Upper lobe of left lung (tissue), 6 donors: ENCODE measurements around the gene SH3BP4. TPM values are rescaled to one million over a fixed set of nuclear protein-coding genes. Genes with fewer than 3 reads are reported as not detected.
A peak's percentile ranks its signal among the peaks of the same experiment; 100 is the strongest.

Source experiments
- ATAC-seq, 2 donors: fragments of 200-7000 bp; cut with Tn5 transposase; one replicate each; pipeline ENCODE4 v1.9.1; 2022; ENCODE audit warnings: mild to moderate bottlenecking in 2 of 2, moderate library complexity in 2 of 2; ENCODE audit not compliant: low FRiP score in 2 of 2
- DNase-seq, 2 donors: peaks; one replicate each; pipeline ENCODE4 v3.0.0-alpha.2; 2019 to 2020
- H3K27ac ChIP-seq, 4 donors: fragments of 200-600 bp; sonication (generic); one replicate each; pipeline ENCODE4 v1.5.1; 2016 to 2019
- H3K27me3 ChIP-seq, 4 donors: fragments of 200-600 bp; sonication (generic); one replicate each; pipeline ENCODE4 v1.5.1; 2017 to 2019
- H3K36me3 ChIP-seq, 4 donors: fragments of 200-600 bp; sonication (generic); one replicate each; pipeline ENCODE4 v1.5.1; 2016 to 2019
- H3K4me1 ChIP-seq, 4 donors: fragments of 200-600 bp; sonication (generic); one replicate each; pipeline ENCODE4 v1.5.1; 2018 to 2019
- H3K4me3 ChIP-seq, 4 donors: fragments of 200-600 bp; sonication (generic); one replicate each; pipeline ENCODE4 v1.5.1; 2017 to 2019; ENCODE audit warnings: mild to moderate bottlenecking in 2 of 4, moderate library complexity in 1 of 4
- H3K9me3 ChIP-seq, 4 donors: fragments of 200-600 bp; sonication (generic); one replicate each; pipeline ENCODE4 v1.5.1; 2018 to 2019
- EP300 ChIP-seq, 4 donors: sonication (generic); formaldehyde crosslinking; IDR thresholded peaks; one replicate each; pipeline ENCODE4 v1.5.1; 2017; ENCODE audit warnings: antibody characterized with exemption in 4 of 4, control low read depth in 2 of 4
- POLR2A ChIP-seq, 4 donors: fragments of 450-650 bp; IDR thresholded peaks; one replicate each; pipeline ENCODE4 v1.5.1; 2016 to 2017; ENCODE audit warnings: antibody characterized with exemption in 4 of 4, mild to moderate bottlenecking in 2 of 4
- POLR2AphosphoS5 ChIP-seq, 2 donors: sonication (generic); formaldehyde crosslinking; IDR thresholded peaks; one replicate each; pipeline ENCODE4 v1.5.1; 2017; ENCODE audit warnings: antibody characterized with exemption in 2 of 2
- WGBS, 2 donors: methylation state at CpG; one replicate each; pipeline ENCODE4 v1.1.5; 2017 to 2018; 5-methylcytosine and 5-hydroxymethylcytosine counted together
- total RNA-seq, 6 donors: library from RNA; depleted of rRNA in 4 of 6; stranded (reverse); fragments of >200 nt in 4 of 6; gene quantifications; one replicate each; pipeline versions ENCODE4 v1.1.0 to v1.2.1, GENCODE V29; 2016 to 2021
- TF ChIP-seq, protein P1 (sequence below), 6 experiments: fragments of 450-650 bp in 4 of 6; fragments of 200-600 bp in 2 of 6; sonication (generic) in 2 of 6; IDR thresholded peaks; one replicate each; pipeline ENCODE4 v1.5.1; 2016 to 2019; ENCODE audit warnings: antibody characterized with exemption in 6 of 6
- donor health status: DM: no; HTN: no; CAD: no; lungs with moderate emphysema.
- donor health status: DM: no; HTN: yes; CAD: no; lungs with severe emphysema.

SH3BP4 gene
- total RNA-seq, 6 donors from 2014 or later, result 27.3 to 57.3 (median 33.4) TPM

GRCh38 chr2:235048549-235048948 is 96.7 kb downstream of the SH3BP4 start:
- H3K27ac ChIP-seq, result peak overlapping the region in 1 of 4 donors; percentile 48
- DNase-seq (no peak), ATAC-seq (no peak)
- no peaks in the 10 kb centered on the region for H3K9me3 ChIP-seq
- H3K36me3 ChIP-seq, result peaks cover 0 to 30% (median 3%) of the 10 kb centered on the region in 4 donors
- WGBS, 2 donors, result 54 to 73% methylated on average over 7 of the region's 7 CpGs
- H3K4me3 ChIP-seq, result no peak overlapping the region
- peaks cover 21 to 48% (median 38%) of the 10 kb centered on the region in 4 donors for H3K4me1 ChIP-seq
- TF ChIP-seq, protein P1, sequence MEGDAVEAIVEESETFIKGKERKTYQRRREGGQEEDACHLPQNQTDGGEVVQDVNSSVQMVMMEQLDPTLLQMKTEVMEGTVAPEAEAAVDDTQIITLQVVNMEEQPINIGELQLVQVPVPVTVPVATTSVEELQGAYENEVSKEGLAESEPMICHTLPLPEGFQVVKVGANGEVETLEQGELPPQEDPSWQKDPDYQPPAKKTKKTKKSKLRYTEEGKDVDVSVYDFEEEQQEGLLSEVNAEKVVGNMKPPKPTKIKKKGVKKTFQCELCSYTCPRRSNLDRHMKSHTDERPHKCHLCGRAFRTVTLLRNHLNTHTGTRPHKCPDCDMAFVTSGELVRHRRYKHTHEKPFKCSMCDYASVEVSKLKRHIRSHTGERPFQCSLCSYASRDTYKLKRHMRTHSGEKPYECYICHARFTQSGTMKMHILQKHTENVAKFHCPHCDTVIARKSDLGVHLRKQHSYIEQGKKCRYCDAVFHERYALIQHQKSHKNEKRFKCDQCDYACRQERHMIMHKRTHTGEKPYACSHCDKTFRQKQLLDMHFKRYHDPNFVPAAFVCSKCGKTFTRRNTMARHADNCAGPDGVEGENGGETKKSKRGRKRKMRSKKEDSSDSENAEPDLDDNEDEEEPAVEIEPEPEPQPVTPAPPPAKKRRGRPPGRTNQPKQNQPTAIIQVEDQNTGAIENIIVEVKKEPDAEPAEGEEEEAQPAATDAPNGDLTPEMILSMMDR (IDR thresholded peaks at IDR 0.05), result no peak
- TF ChIP-seq EP300 (IDR thresholded peaks at IDR 0.05), result peak in 2 of 4 donors; percentile 60 to 79
- peak in 1 of 2 donors; percentile 25 for TF ChIP-seq POLR2AphosphoS5 (IDR thresholded peaks at IDR 0.05)
- H3K27me3 ChIP-seq, result no peaks in the 10 kb centered on the region

DNA sequence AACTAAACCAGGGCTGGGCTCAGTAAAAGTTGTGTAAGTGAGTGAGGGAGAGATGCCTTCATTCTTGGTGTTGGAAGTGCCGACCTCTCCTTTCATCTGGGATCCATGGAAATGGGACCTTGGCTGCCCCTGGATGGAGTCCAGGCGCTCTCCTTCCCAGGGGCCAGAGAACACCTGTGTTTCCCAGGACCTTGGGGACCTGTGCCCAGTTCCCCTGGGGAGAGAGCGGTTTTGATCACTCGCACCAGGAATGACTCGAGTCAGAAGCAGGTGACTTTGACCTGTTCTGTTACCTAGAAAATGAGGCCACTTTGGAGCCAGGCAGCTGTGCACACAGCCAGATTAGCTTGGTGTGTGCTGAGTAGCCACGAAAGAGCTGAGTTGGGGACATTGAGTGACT is 97.3 kb downstream of the SH3BP4 start:
- peak overlapping the region in 1 of 4 donors; percentile 48 for H3K27ac ChIP-seq
- no peaks in the 10 kb centered on the region for H3K9me3 ChIP-seq
- H3K4me1 ChIP-seq, result peaks cover 16 to 50% (median 36%) of the 10 kb centered on the region in 4 donors
- ATAC-seq (no peak), DNase-seq (no peak)
- TF ChIP-seq EP300 (IDR thresholded peaks at IDR 0.05), result no peak
- TF ChIP-seq POLR2AphosphoS5 (IDR thresholded peaks at IDR 0.05), result no peak
- TF ChIP-seq, protein P1 (IDR thresholded peaks at IDR 0.05), result no peak
- TF ChIP-seq POLR2A (IDR thresholded peaks at IDR 0.05), result no peak
- H3K4me3 ChIP-seq, result no peak overlapping the region
- WGBS, 2 donors, result 82 to 89% methylated on average over 5 to 6 of the region's 6 CpGs
- H3K27me3 ChIP-seq, result no peaks in the 10 kb centered on the region
- H3K36me3 ChIP-seq, result peaks cover 0 to 31% (median 6%) of the 10 kb centered on the region in 4 donors

DNA sequence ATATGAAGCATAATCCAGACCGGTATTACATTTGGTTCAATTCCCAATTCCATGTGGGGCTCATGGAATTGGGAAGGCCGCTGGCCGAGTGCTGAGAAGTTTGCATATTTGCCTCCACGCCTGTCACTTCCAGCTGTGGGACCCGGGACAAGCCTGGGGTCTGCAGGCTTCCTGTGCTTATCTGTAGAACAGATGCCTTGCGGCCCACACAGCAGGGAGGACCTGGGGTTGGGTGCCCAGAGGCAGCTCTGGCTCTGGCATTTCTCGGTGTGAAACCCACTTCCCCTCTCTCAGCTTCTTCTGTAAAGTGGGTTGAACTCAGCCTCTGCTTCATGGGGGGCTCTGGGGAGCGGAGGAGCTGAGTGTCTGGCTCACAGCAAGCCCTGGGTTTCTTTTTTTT is 97.9 kb downstream of the SH3BP4 start:
- Histone ChIP-seq H3K4me3 (no peak overlapping the region), H3K27ac (peak overlapping the region in 1 of 4 donors; percentile 48), H3K9me3 (no peaks in the 10 kb centered on the region), H3K36me3 (peaks cover 0 to 32% (median 7%) of the 10 kb centered on the region in 4 donors), H3K27me3 (no peaks in the 10 kb centered on the region), H3K4me1 (peaks cover 13 to 45% (median 29%) of the 10 kb centered on the region in 4 donors)
- TF ChIP-seq EP300 (IDR thresholded peaks at IDR 0.05) (no peak), POLR2A (IDR thresholded peaks at IDR 0.05) (no peak), POLR2AphosphoS5 (IDR thresholded peaks at IDR 0.05) (no peak)
- TF ChIP-seq, protein P1 (IDR thresholded peaks at IDR 0.05), result no peak
- DNase-seq, result no peak
- no peak for ATAC-seq
- WGBS, 2 donors, result 79 to 83% methylated on average over 8 of the region's 8 CpGs

GRCh38 chr2:235050980-235051351 is 99.1 kb downstream of the SH3BP4 start:
- Histone ChIP-seq H3K9me3 (no peaks in the 10 kb centered on the region), H3K27me3 (no peaks in the 10 kb centered on the region), H3K4me3 (no peak overlapping the region), H3K4me1 (peaks cover 13 to 36% (median 27%) of the 10 kb centered on the region in 4 donors), H3K36me3 (peaks cover 0 to 31% (median 8%) of the 10 kb centered on the region in 4 donors), H3K27ac (peak overlapping the region in 3 of 4 donors; percentile 14 to 72 (median 55))
- 0 to 21% methylated on average over 2 to 7 of the region's 7 CpGs for WGBS, 2 donors
- DNase-seq (peak in 1 of 2 donors; percentile 91), ATAC-seq (peak; percentile 56 to 72)
- TF ChIP-seq, protein P1 (IDR thresholded peaks at IDR 0.05), result peak in 3 of 6 experiments; percentile 17 to 29 (median 20)
- TF ChIP-seq POLR2AphosphoS5 (IDR thresholded peaks at IDR 0.05), result peak; percentile 66 to 74
- no peak for TF ChIP-seq POLR2A (IDR thresholded peaks at IDR 0.05)
- peak in 1 of 4 donors; percentile 70 for TF ChIP-seq EP300 (IDR thresholded peaks at IDR 0.05)
